ENCODE data around the gene GNRH2.
A peak's percentile ranks its signal among the peaks of the same experiment; 100 is the strongest.

The GNRH2 gene

GRCh38 chr20:3085571-3086072, 42.2 kb downstream of the GNRH2 start:
- Histone ChIP-seq H3K4me3 (no peak overlapping the region), H3K27me3 (peaks cover 48 to 63% (median 58%) of the 10 kb centered on the region in 11 experiments), H3K9me3 (replicated peaks in 1 of 11) (0 out of 22 replicates have a peak, but pooled peaks cover 0 to 3% (median 0%) of the 10 kb centered on the region in 11 experiments), H3K4me2 (no peak overlapping the region), H3K27ac (no peak overlapping the region), H3K4me1 (peaks cover 0 to 6% (median 4%) of the 10 kb centered on the region in 10 experiments; a peak in 10 of 20 replicates), H3K36me3 (no peaks in the 10 kb centered on the region), H4K20me1 (peaks cover 0 to 7% (median 0%) of the 10 kb centered on the region in 11 experiments; a peak in 5 of 22 replicates), H3K9ac (no peak overlapping the region)
- TF ChIP-seq Cebpa-rat (IDR thresholded peaks at IDR 0.05) = no peak

GRCh38 chr20:3088031-3088430, 44.6 kb downstream of the GNRH2 start:
- H3K9me3 ChIP-seq (replicated peaks in 1 of 11) = peaks cover 0 to 6% (median 0%) of the 10 kb centered on the region in 11 experiments; a peak in 2 of 22 replicates
- H3K36me3 ChIP-seq = no peaks in the 10 kb centered on the region
- peaks cover 0 to 7% (median 0%) of the 10 kb centered on the region in 11 experiments; a peak in 5 of 22 replicates for H4K20me1 ChIP-seq
- H3K4me2 ChIP-seq = no peak overlapping the region
- H3K9ac ChIP-seq = no peak overlapping the region
- H3K27ac ChIP-seq = no peak overlapping the region
- no peak for TF ChIP-seq Cebpa-rat (IDR thresholded peaks at IDR 0.05)
- no peak overlapping the region for H3K4me3 ChIP-seq
- peaks cover 48 to 63% (median 58%) of the 10 kb centered on the region in 11 experiments for H3K27me3 ChIP-seq
- H3K4me1 ChIP-seq = peaks cover 1 to 20% (median 18%) of the 10 kb centered on the region in 10 experiments

GRCh38 chr20:3090565-3090964, 47.1 kb downstream of the GNRH2 start:
- H3K4me1 ChIP-seq = peaks cover 13 to 38% (median 30%) of the 10 kb centered on the region in 10 experiments
- H3K4me2 ChIP-seq = peak overlapping the region in 8 of 11 experiments; percentile 9 to 43 (median 22); a peak in 12 of 22 replicates
- TF ChIP-seq Cebpa-rat (IDR thresholded peaks at IDR 0.05) = no peak
- peaks cover 40 to 63% (median 58%) of the 10 kb centered on the region in 11 experiments for H3K27me3 ChIP-seq
- H3K9ac ChIP-seq = no peak overlapping the region
- H3K36me3 ChIP-seq = no peaks in the 10 kb centered on the region
- H4K20me1 ChIP-seq = no peaks in the 10 kb centered on the region; a peak in 1 of 22 replicates
- H3K4me3 ChIP-seq = no peak overlapping the region
- no peak overlapping the region for H3K27ac ChIP-seq
- peaks cover 0 to 6% (median 0%) of the 10 kb centered on the region in 11 experiments; a peak in 2 of 22 replicates for H3K9me3 ChIP-seq (replicated peaks in 1 of 11)

GRCh38 chr20:3092611-3093379, 49.4 kb downstream of the GNRH2 start:
- H3K9ac ChIP-seq = peak overlapping the region in 10 of 11 experiments; percentile 37 to 68 (median 56); a peak in 15 of 22 replicates
- H4K20me1 ChIP-seq = no peaks in the 10 kb centered on the region
- H3K4me1 ChIP-seq = peaks cover 13 to 38% (median 30%) of the 10 kb centered on the region in 10 experiments
- H3K27me3 ChIP-seq = peaks cover 40 to 61% (median 56%) of the 10 kb centered on the region in 11 experiments
- peak overlapping the region; percentile 63 to 94 (median 84) for H3K4me2 ChIP-seq
- peak overlapping the region in 3 of 11 experiments; percentile 29 to 51 (median 49); a peak in 5 of 22 replicates for H3K27ac ChIP-seq
- no peaks in the 10 kb centered on the region for H3K36me3 ChIP-seq
- peak overlapping the region; percentile 43 to 67 (median 52) for H3K4me3 ChIP-seq
- peaks cover 0 to 6% (median 0%) of the 10 kb centered on the region in 11 experiments; a peak in 2 of 22 replicates for H3K9me3 ChIP-seq (replicated peaks in 1 of 11)
- no peak for TF ChIP-seq Cebpa-rat (IDR thresholded peaks at IDR 0.05)

GRCh38 chr20:3093861-3094361, 50.5 kb downstream of the GNRH2 start:
- Histone ChIP-seq H3K36me3 (no peaks in the 10 kb centered on the region), H4K20me1 (no peaks in the 10 kb centered on the region), H3K4me3 (0 out of 20 replicates have a peak overlapping the region, but pooled peaks of 2 of the 10 experiments have one; percentile 47 to 67), H3K4me1 (peaks cover 13 to 38% (median 30%) of the 10 kb centered on the region in 10 experiments), H3K27ac (peak overlapping the region in 2 of 11 experiments; percentile 12 to 51; a peak in 1 of 22 replicates), H3K4me2 (peak overlapping the region; percentile 63 to 94 (median 84)), H3K27me3 (peaks cover 40 to 61% (median 56%) of the 10 kb centered on the region in 11 experiments), H3K9me3 (replicated peaks in 1 of 11) (peaks cover 0 to 6% (median 0%) of the 10 kb centered on the region in 11 experiments; a peak in 2 of 22 replicates), H3K9ac (no peak overlapping the region; a peak in 1 of 22 replicates)
- 0 out of 22 replicates have a peak, but pooled peaks of 1 of the 11 experiments have one; percentile 6 for TF ChIP-seq Cebpa-rat (IDR thresholded peaks at IDR 0.05)

GRCh38 chr20:3094848-3095629, 51.6 kb downstream of the GNRH2 start:
- peaks cover 0 to 6% (median 0%) of the 10 kb centered on the region in 11 experiments; a peak in 2 of 22 replicates for H3K9me3 ChIP-seq (replicated peaks in 1 of 11)
- H3K27ac ChIP-seq = no peak overlapping the region
- H3K4me1 ChIP-seq = peaks cover 13 to 38% (median 30%) of the 10 kb centered on the region in 10 experiments
- no peaks in the 10 kb centered on the region for H4K20me1 ChIP-seq
- H3K4me2 ChIP-seq = 0 out of 22 replicates have a peak overlapping the region, but pooled peaks of 1 of the 11 experiments have one; percentile 89
- peaks cover 40 to 61% (median 55%) of the 10 kb centered on the region in 11 experiments for H3K27me3 ChIP-seq
- no peak overlapping the region for H3K9ac ChIP-seq
- H3K36me3 ChIP-seq = no peaks in the 10 kb centered on the region
- TF ChIP-seq Cebpa-rat (IDR thresholded peaks at IDR 0.05) = no peak
- no peak overlapping the region for H3K4me3 ChIP-seq

All from BLaER1 treated with 17β-estradiol and CSF1 and Interleukin-3, amounts not matched to agents 10 nM and 100 nM (cell line).